ENCODE results near the gene FAM72B.
"Not testable (repeated sequence)": the region's sequence is repeated elsewhere in the genome, so short reads cannot be mapped to it uniquely, and the experiment has no call there.

FAM72B gene

DNA sequence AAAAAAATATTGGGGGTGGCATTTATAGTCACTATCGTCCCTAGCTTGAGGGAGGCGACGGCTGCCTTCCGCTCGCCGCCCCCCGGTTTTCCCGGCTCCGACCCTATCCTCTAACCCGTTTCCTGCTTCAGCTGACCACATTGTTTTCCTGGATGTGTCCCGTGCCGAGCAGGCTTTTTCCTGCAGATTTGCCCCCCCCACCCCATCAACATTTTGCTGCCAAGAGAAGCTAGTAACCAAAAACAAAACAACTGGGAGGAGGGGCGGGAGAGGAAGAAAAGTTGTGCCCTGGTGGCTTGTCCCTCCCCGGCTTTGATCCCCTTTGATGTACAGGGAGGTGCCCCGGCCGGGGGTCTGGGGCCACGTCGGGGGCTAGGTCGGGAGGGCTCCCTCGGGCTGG lies 2.1 kb upstream of the FAM72B start:
- not testable (repeated sequence) for H3K4me3 ChIP-seq (ENCODE audit: low read length); H3K27ac ChIP-seq (ENCODE audit: low read depth, low read length); H3K4me1 ChIP-seq (ENCODE audit: control insufficient read depth, insufficient read depth, low read length); H3K36me3 ChIP-seq (ENCODE audit: control insufficient read depth, insufficient read depth, low read length); H3K9ac ChIP-seq (ENCODE audit: low read length); H3K27me3 ChIP-seq (ENCODE audit: control insufficient read depth, insufficient read depth, low read length)

DNA sequence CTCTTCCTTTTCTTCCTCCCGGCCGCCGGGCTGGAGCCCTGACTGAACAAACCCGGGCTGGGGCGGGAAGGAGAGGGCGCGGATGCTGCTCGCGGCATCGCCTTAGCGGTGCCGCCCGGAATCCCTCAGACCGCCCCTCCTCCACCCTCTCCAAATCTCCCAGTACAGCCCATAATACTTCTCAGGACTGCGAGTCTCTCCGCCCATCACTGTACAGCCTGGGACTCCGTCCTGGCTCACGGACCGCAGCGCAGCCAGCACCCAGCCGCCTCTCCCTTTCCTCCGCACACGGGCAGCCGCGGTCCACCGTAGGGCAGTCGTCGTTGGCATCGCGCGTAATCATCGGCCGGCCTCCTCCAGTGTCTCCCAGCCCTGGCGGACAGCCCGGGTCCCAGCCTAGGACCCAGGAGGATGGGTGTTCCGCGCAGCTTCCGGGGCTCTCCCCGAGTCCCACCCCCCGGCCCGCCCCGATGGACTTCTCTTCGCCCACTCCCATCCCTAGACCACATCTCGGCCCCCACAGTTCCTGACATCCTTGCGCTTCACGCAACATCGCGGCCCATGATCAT lies 1.1 kb upstream of the FAM72B start:
- H3K27ac ChIP-seq (ENCODE audit: low read depth, low read length) = not testable (repeated sequence)

DNA sequence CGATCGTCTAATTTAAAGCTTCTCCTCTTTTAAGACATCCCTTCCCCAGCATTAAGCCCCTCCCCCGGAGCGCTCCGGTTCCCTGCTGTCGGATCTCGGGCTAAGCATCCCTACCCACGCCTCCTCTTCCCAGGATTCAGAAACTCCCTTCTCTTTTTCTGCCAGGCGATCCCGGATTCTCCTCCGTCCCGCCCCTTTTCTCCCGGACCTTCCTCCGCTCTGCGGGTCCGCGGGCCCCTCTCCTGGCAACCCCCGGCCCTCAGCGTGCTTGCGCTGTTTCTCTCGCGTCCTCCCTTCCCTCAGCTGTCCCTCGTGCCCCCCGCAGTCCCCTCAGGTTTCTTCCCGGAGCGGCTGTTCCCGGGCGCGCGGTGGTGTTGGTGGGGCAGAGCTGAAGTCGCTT lies 273 bp downstream of the FAM72B start:
- H3K9ac ChIP-seq (ENCODE audit: low read length); H3K4me1 ChIP-seq (ENCODE audit: control insufficient read depth, insufficient read depth, low read length); H3K27ac ChIP-seq (ENCODE audit: low read depth, low read length); H3K36me3 ChIP-seq (ENCODE audit: control insufficient read depth, insufficient read depth, low read length); H3K4me3 ChIP-seq (ENCODE audit: low read length); H3K27me3 ChIP-seq (ENCODE audit: control insufficient read depth, insufficient read depth, low read length): not testable (repeated sequence)

More for the DNA sequence above, 1.1 kb upstream of the FAM72B start:
- not testable (repeated sequence) for H3K9ac ChIP-seq (ENCODE audit: low read length); H3K4me1 ChIP-seq (ENCODE audit: control insufficient read depth, insufficient read depth, low read length); H3K36me3 ChIP-seq (ENCODE audit: control insufficient read depth, insufficient read depth, low read length); H3K27me3 ChIP-seq (ENCODE audit: control insufficient read depth, insufficient read depth, low read length); H3K4me3 ChIP-seq (ENCODE audit: low read length)

DNA sequence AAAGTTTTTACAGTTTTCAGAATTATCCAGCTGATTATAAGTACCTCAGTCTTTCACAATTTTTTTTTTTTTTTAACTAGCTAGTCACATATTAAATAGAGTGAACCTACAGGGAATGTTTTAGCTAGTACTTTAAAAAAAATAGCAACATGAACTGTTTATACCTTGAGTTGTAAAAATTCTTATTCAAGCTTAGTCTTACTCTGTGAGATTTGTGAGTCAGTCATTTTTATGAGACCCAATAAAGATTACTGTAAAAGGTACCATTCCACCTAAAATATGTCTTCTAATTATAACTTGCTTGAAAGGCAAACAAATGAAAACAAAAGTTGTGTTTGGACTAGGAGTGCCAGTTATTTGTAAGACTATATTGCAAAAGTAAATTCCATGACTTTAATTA lies 5.9 kb downstream of the FAM72B start:
- H3K36me3 ChIP-seq (ENCODE audit: control insufficient read depth, insufficient read depth, low read length); H3K4me1 ChIP-seq (ENCODE audit: control insufficient read depth, insufficient read depth, low read length); H3K27me3 ChIP-seq (ENCODE audit: control insufficient read depth, insufficient read depth, low read length); H3K27ac ChIP-seq (ENCODE audit: low read depth, low read length); H3K4me3 ChIP-seq (ENCODE audit: low read length); H3K9ac ChIP-seq (ENCODE audit: low read length): not testable (repeated sequence)

DNA sequence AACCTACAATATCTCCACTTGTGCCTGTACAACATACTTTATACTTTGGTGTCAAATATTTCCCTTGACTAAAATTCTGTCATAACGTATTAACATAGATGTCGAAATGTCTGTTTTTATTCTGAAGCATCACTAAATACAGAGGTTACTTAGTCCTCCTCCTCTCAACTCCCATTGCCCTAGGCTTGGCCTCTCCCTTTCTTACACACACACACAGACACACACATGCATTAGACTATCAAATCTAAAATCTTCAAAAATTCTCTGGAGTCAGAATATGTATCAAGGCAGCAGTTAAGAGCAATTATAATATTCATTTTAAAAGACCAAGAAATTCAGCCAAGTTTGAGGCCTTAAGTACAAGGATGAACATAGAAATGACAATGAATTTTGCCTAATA lies 7.5 kb downstream of the FAM72B start:
- not testable (repeated sequence) for H3K27me3 ChIP-seq (ENCODE audit: control insufficient read depth, insufficient read depth, low read length); H3K4me3 ChIP-seq (ENCODE audit: low read length); H3K36me3 ChIP-seq (ENCODE audit: control insufficient read depth, insufficient read depth, low read length); H3K4me1 ChIP-seq (ENCODE audit: control insufficient read depth, insufficient read depth, low read length); H3K27ac ChIP-seq (ENCODE audit: low read depth, low read length); H3K9ac ChIP-seq (ENCODE audit: low read length)

DNA sequence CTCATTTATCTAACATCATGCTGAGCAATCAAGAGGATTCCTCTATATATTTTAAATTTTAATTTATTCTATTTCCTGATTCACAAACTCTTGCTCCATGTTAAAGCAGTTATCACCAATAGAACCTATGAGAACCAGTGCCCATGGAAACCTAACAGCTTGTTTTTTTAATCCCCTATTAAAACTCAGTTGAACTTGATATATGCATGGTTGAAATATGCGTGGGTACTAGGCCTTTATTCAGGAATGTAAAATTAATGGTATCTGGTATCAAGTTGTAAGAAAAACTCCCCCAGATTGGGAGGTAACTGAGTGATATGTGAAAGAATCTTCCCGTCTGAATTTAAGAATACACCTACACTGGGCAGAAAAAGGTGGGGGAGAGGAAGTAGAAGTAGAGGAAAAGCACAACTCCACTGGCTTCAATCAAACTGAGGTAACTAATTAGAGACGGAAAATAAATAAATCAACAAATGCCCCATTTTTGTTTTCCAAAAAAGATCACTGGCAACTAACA lies 15.9 kb downstream of the FAM72B start:
- not testable (repeated sequence) for H3K27ac ChIP-seq (ENCODE audit: low read depth, low read length); H3K9ac ChIP-seq (ENCODE audit: low read length); H3K36me3 ChIP-seq (ENCODE audit: control insufficient read depth, insufficient read depth, low read length); H3K27me3 ChIP-seq (ENCODE audit: control insufficient read depth, insufficient read depth, low read length); H3K4me1 ChIP-seq (ENCODE audit: control insufficient read depth, insufficient read depth, low read length); H3K4me3 ChIP-seq (ENCODE audit: low read length)

DNA sequence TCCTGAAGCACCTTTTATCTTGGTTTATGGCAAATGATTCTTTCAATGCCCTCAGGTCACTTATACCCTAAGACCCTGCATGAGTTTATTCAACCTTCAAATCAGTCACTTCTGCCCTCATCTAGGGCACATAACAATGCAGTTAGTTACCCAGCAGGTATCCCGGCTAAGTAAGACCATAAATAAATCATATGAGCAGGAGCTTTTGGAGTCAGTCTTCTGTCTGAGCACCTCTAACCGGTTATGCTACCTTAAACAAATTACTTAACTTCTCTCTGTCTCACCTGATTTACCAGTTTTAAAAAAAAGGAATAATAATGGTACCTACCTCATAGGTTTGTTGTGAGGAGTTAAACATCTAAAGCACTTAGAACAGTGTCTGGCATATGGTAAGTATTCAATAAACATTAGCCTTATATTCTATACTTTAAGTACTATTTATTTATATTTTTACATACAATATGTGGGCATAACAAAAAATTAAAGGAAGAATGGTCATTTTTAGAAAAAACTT lies 16.9 kb downstream of the FAM72B start:
- not testable (repeated sequence) for H3K4me1 ChIP-seq (ENCODE audit: control insufficient read depth, insufficient read depth, low read length); H3K27ac ChIP-seq (ENCODE audit: low read depth, low read length); H3K27me3 ChIP-seq (ENCODE audit: control insufficient read depth, insufficient read depth, low read length); H3K4me3 ChIP-seq (ENCODE audit: low read length); H3K36me3 ChIP-seq (ENCODE audit: control insufficient read depth, insufficient read depth, low read length); H3K9ac ChIP-seq (ENCODE audit: low read length)

DNA sequence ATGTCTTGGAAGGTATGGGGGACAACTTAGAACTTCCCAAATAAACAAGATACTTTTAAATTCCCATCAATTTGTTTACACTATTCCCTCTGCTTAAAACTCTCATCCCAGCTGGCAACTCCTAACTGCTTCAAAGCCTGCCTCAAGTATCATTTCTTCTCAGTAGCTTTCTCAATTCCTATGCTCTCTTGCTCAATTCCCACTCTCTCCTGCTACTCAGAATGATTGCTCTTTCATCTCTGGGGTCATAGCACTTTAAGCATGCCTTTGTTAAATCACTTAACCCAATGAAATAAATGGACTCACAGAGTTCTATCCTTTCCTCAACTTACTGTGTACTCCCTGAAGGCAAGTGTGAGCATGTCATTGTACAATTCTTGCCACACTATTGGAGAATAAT lies 18.8 kb downstream of the FAM72B start:
- not testable (repeated sequence) for H3K27me3 ChIP-seq (ENCODE audit: control insufficient read depth, insufficient read depth, low read length); H3K27ac ChIP-seq (ENCODE audit: low read depth, low read length); H3K9ac ChIP-seq (ENCODE audit: low read length); H3K4me1 ChIP-seq (ENCODE audit: control insufficient read depth, insufficient read depth, low read length); H3K4me3 ChIP-seq (ENCODE audit: low read length); H3K36me3 ChIP-seq (ENCODE audit: control insufficient read depth, insufficient read depth, low read length)

DNA sequence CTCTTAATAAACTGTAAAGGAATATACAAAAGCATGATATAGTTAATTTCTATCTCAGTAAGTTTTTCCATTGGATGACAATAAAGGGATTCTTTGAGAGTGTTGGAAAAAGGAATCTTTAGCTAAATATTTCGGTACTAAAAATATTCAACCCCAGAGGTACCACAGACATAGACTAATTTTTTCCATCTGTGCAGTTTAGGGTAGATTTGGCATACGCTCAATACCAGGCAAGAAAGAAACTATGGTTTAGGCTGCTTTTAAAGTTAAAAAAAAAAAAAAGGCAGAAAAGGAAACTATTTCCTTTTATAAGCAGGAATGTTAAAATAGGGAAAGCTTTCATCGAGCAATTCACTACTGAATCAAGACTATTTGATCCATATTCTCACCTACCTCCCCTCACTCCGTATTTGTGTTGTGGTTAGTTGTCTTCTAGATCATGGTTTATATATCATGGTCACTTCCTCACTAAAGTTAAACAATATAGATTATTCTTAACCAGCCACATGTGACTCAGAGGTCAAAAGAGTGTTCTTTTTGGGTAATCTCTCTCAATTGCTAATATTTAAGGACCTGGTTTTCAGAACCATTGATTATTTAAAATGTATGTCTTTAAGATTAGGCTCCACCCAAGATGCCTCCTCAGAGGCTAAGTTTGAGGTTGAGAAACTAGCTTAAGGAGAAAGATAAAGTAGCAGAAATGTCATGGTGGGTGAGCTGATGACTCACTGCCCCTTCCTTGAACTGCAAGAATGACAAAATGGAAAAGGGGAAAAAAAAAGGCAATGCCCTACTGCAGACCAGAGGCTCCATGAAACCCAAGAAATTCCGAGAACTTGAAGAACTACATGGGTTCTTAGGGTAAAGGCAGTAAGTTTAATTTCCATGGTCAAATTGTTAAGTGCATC lies 20.0 kb downstream of the FAM72B start:
- not testable (repeated sequence) for H3K27me3 ChIP-seq (ENCODE audit: control insufficient read depth, insufficient read depth, low read length); H3K9ac ChIP-seq (ENCODE audit: low read length); H3K4me1 ChIP-seq (ENCODE audit: control insufficient read depth, insufficient read depth, low read length); H3K4me3 ChIP-seq (ENCODE audit: low read length); H3K27ac ChIP-seq (ENCODE audit: low read depth, low read length); H3K36me3 ChIP-seq (ENCODE audit: control insufficient read depth, insufficient read depth, low read length)

DNA sequence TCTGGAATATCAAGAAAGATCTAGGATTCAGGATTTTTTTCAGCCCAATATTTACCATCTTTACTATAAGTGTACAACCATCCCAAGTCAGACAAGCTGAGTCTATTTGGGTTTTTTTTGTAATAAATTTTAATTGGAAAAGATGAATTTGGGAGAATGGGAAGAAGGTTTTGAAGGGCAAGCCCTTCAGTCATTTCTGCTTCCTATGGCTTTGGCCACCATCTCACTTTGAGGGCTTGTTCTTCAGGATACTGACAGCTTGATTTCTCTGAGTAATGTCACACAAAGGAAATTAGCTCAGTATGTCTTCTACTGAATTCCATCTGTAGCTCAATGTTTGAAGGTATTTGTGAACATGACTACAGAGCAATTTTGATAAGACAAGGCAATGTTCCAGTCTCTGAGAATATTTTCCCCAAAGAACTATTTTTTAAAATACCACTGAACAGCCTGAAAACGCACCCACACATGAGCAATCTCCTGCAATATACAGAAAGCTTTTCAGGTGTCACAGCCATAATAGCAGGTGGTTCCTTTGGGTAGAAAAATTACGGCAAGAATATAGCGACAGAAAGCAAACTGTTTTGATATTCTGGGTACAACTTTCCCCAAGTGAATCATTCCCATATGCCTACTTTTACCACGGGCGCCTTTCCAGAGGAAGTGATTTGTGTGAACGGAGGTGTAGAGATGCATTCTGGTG lies 22.8 kb downstream of the FAM72B start:
- not testable (repeated sequence) for H3K27ac ChIP-seq (ENCODE audit: low read depth, low read length); H3K27me3 ChIP-seq (ENCODE audit: control insufficient read depth, insufficient read depth, low read length); H3K9ac ChIP-seq (ENCODE audit: low read length); H3K4me1 ChIP-seq (ENCODE audit: control insufficient read depth, insufficient read depth, low read length); H3K4me3 ChIP-seq (ENCODE audit: low read length); H3K36me3 ChIP-seq (ENCODE audit: control insufficient read depth, insufficient read depth, low read length)

DNA sequence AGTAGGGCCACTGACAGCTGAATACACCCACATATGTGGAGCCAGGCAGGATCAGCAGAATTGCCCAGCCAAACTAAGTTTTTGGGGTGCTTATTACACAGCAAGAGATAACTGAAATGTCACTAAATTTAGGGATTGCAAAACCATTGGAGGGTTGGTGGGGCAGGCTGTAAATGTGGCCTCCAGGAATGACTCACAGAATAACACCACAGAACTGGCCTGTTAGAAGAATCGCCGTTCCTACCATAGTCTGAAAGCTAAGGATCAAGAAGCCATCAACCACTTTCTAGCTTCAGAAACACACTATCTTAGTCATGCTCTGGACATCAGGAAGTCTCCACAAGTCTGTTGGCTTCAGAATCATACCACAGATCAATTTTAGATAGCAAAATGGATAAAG lies 24.0 kb downstream of the FAM72B start:
- H3K4me3 ChIP-seq (ENCODE audit: low read length); H3K27me3 ChIP-seq (ENCODE audit: control insufficient read depth, insufficient read depth, low read length); H3K9ac ChIP-seq (ENCODE audit: low read length); H3K4me1 ChIP-seq (ENCODE audit: control insufficient read depth, insufficient read depth, low read length); H3K36me3 ChIP-seq (ENCODE audit: control insufficient read depth, insufficient read depth, low read length); H3K27ac ChIP-seq (ENCODE audit: low read depth, low read length): not testable (repeated sequence)

DNA sequence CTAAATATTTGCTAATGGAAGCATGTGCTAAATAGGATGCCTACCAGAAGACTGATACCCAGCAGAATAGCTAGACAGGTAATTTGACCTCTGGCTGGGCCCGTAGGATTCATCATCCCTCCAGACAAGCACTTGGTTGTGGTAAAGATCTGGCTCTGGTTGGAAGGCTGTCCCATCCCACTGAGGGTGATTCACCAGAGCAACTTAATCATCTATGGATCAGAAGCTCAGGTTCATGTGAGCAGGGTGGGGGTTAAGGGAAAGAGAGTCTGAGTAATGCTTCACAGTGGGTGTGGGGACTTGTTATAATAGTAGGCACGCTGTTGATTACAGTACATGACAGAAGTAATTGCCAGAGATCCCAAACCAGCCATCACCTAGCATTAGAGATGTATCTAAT lies 26.5 kb downstream of the FAM72B start:
- H3K4me1 ChIP-seq (ENCODE audit: control insufficient read depth, insufficient read depth, low read length); H3K36me3 ChIP-seq (ENCODE audit: control insufficient read depth, insufficient read depth, low read length); H3K4me3 ChIP-seq (ENCODE audit: low read length); H3K9ac ChIP-seq (ENCODE audit: low read length); H3K27ac ChIP-seq (ENCODE audit: low read depth, low read length); H3K27me3 ChIP-seq (ENCODE audit: control insufficient read depth, insufficient read depth, low read length): not testable (repeated sequence)
